Measurements from ENCODE around the gene AGPAT4.

DNA sequence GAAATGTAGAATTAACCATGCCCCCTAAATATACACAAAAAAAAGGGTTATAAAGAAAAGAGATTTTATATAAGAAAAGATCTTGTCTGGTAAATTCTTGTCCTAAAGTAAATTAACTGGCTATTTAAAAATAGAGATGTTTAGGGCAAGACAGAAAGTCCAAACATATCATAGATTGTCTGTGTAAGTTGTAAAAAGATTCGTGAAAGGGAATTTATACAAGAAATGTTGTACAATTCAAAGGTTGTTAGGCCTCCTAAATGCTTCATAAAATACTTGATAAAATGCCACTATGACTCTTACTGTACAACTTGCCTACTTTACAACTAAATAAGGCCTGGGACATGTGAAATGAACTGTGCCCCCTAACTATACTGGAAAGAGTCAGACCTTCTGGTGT is 21.9 kb upstream of the AGPAT4 start:
- TF ChIP-seq, protein P1, sequence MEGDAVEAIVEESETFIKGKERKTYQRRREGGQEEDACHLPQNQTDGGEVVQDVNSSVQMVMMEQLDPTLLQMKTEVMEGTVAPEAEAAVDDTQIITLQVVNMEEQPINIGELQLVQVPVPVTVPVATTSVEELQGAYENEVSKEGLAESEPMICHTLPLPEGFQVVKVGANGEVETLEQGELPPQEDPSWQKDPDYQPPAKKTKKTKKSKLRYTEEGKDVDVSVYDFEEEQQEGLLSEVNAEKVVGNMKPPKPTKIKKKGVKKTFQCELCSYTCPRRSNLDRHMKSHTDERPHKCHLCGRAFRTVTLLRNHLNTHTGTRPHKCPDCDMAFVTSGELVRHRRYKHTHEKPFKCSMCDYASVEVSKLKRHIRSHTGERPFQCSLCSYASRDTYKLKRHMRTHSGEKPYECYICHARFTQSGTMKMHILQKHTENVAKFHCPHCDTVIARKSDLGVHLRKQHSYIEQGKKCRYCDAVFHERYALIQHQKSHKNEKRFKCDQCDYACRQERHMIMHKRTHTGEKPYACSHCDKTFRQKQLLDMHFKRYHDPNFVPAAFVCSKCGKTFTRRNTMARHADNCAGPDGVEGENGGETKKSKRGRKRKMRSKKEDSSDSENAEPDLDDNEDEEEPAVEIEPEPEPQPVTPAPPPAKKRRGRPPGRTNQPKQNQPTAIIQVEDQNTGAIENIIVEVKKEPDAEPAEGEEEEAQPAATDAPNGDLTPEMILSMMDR (IDR thresholded peaks at IDR 0.05; ENCODE audit: low read length) = no peak
- no peak for TF ChIP-seq EZH2phosphoT487 (IDR thresholded peaks at IDR 0.05; ENCODE audit: low read length)
